H1 (cell line): Measurements from ENCODE around the gene TACR2. TPM values are rescaled to one million over a fixed set of nuclear protein-coding genes. Genes with fewer than 3 reads are reported as not detected.

ENCODE experiments used
- CTCF ChIA-PET: fragments of 300-600 bp; sonication (Branson Sonifier 250); formaldehyde crosslinking; loops from one replicate; lab custom pipeline; 2021; ENCODE audit not compliant: partially characterized antibody; lab: Charles Lee
- POLR2A ChIA-PET: fragments of 300-600 bp; sonication (Branson Sonifier 250); formaldehyde crosslinking; loops from one replicate; lab custom pipeline; 2021; ENCODE audit warnings: inconsistent platforms; ENCODE audit not compliant: partially characterized antibody; lab: Charles Lee
- DNase-seq, 2 experiments: peaks; one replicate each; pipeline versions ENCODE4 v3.0.0 to v3.0.0-alpha.2; 2010 to 2022; ENCODE audit warnings: low spot score in 2 of 2, low read depth in 1 of 2, mixed read lengths in 1 of 2
- FAIRE-seq: peaks from 2 replicates; lab custom pipeline; 2011; peaks lifted over from hg19 to GRCh38; lab: Jason Lieb, UNC
- H2AFZ ChIP-seq: 2 replicates; pipeline ENCODE4 v1.8.1; 2012; ENCODE audit warnings: low read length, inconsistent platforms
- H2AK5ac ChIP-seq: 2 replicates; pipeline ENCODE4 v1.6.1; 2013; ENCODE audit warnings: low read depth, low read length
- H2BK120ac ChIP-seq: replicated peaks from 2 replicates; pipeline ENCODE3; 2013; ENCODE audit warnings: low read depth, low read length, inconsistent platforms
- H2BK12ac ChIP-seq: 2 replicates; pipeline ENCODE4 v1.6.1; 2013; ENCODE audit warnings: low read depth, low read length
- H2BK15ac ChIP-seq: 2 replicates; pipeline ENCODE4 v1.6.1; 2013; ENCODE audit warnings: low read length
- H2BK20ac ChIP-seq: 2 replicates; pipeline ENCODE4 v1.6.1; 2013; ENCODE audit warnings: low read length
- H2BK5ac ChIP-seq: 2 replicates; pipeline ENCODE4 v1.6.1; 2013; ENCODE audit warnings: low read depth, low read length
- H3K14ac ChIP-seq: 2 replicates; pipeline ENCODE4 v1.6.1; 2013; ENCODE audit warnings: inconsistent platforms; ENCODE audit not compliant: insufficient read length
- H3K18ac ChIP-seq: 2 replicates; pipeline ENCODE4 v1.6.1; 2013; ENCODE audit warnings: low read length; ENCODE audit errors: extremely low read depth
- H3K23ac ChIP-seq: 2 replicates; pipeline ENCODE4 v1.6.1; 2013; ENCODE audit warnings: inconsistent platforms; ENCODE audit not compliant: insufficient read length
- H3K23me2 ChIP-seq: 2 replicates; pipeline ENCODE4 v1.6.1; 2013; ENCODE audit warnings: low read depth, low read length
- H3K27ac ChIP-seq: 2 replicates; pipeline ENCODE4 v1.6.1; 2011; ENCODE audit warnings: low read depth, low read length, inconsistent platforms
- H3K27me3 ChIP-seq, 4 experiments: replicated peaks in 1 of 4; 1 replicate in 1 of 4; 2 replicates in 3 of 4; pipeline versions ENCODE4 v1.6.1 to v1.8.1; 2011 to 2013; ENCODE audit warnings: low read length in 3 of 4, mild to moderate bottlenecking in 3 of 4, inconsistent platforms in 2 of 4, mixed read lengths in 2 of 4, moderate library complexity in 1 of 4; ENCODE audit not compliant: control insufficient read depth in 3 of 4, insufficient read depth in 3 of 4; ENCODE audit errors: extremely low read depth in 1 of 4
- H3K36me3 ChIP-seq, 4 experiments: 2 replicates each; pipeline versions ENCODE4 v1.6.1 to v1.8.1; 2011 to 2013; ENCODE audit warnings: mild to moderate bottlenecking in 4 of 4, low read length in 3 of 4, moderate library complexity in 2 of 4, control low read depth in 1 of 4, inconsistent platforms in 1 of 4; ENCODE audit not compliant: insufficient read depth in 4 of 4, control insufficient read depth in 2 of 4
- H3K4ac ChIP-seq: replicated peaks from 2 replicates; pipeline ENCODE3; 2013; ENCODE audit warnings: low read length, low read depth, mixed read lengths, inconsistent platforms; ENCODE audit not compliant: insufficient read length
- H3K4me1 ChIP-seq, 4 experiments: replicated peaks in 1 of 4; 1 replicate in 1 of 4; 2 replicates in 3 of 4; pipeline versions ENCODE4 v1.6.1 to v1.8.1; 2011 to 2013; ENCODE audit warnings: low read length in 3 of 4, inconsistent platforms in 2 of 4, mixed read lengths in 1 of 4; ENCODE audit not compliant: insufficient read depth in 4 of 4, control insufficient read depth in 3 of 4
- H3K4me2 ChIP-seq, 2 experiments: 2 replicates each; pipeline versions ENCODE4 v1.6.1 to v1.8.1; 2011 to 2013; ENCODE audit warnings: low read depth in 2 of 2, low read length in 2 of 2, control low read depth in 1 of 2, inconsistent platforms in 1 of 2, mild to moderate bottlenecking in 1 of 2; ENCODE audit not compliant: insufficient read depth in 1 of 2
- H3K4me3 ChIP-seq, 4 experiments: fragments of 200-600, 300-600 bp in 1 of 4; sonication (generic), shearing (Covaris generic), sonication (Bioruptor Twin) in 1 of 4; 2 replicates each; pipeline versions ENCODE4 v1.5.1 to v1.8.1; 2011 to 2016; ENCODE audit warnings: low read length in 4 of 4, low read depth in 3 of 4, control low read depth in 2 of 4, inconsistent platforms in 2 of 4, mild to moderate bottlenecking in 2 of 4, mixed read lengths in 1 of 4, moderate library complexity in 1 of 4; ENCODE audit not compliant: insufficient read depth in 2 of 4; ENCODE audit errors: extremely low read depth in 1 of 4
- H3K56ac ChIP-seq: replicated peaks from 2 replicates; pipeline ENCODE3; 2013; ENCODE audit warnings: low read depth, mild to moderate bottlenecking, mixed read lengths, low read length, inconsistent platforms; ENCODE audit not compliant: insufficient read length
- H3K79me1 ChIP-seq: 2 replicates; pipeline ENCODE4 v1.6.1; 2013; ENCODE audit warnings: low read depth, low read length, control low read depth
- H3K79me2 ChIP-seq, 2 experiments: 2 replicates each; pipeline versions ENCODE4 v1.6.1 to v1.8.1; 2012 to 2013; ENCODE audit warnings: low read length in 2 of 2, mild to moderate bottlenecking in 2 of 2, inconsistent platforms in 1 of 2; ENCODE audit not compliant: insufficient read depth in 2 of 2, control insufficient read depth in 1 of 2
- H3K9ac ChIP-seq, 4 experiments: replicated peaks in 1 of 4; 1 replicate in 1 of 4; 2 replicates in 3 of 4; pipeline versions ENCODE4 v1.6.1 to v1.8.1; 2011 to 2013; ENCODE audit warnings: low read depth in 3 of 4, low read length in 3 of 4, control low read depth in 2 of 4, mild to moderate bottlenecking in 2 of 4, moderate library complexity in 2 of 4, inconsistent platforms in 1 of 4; ENCODE audit errors: extremely low read depth in 1 of 4
- H3K9me3 ChIP-seq, 2 experiments: 2 replicates each; pipeline versions ENCODE4 v1.6.1 to v1.8.1; 2012 to 2013; ENCODE audit warnings: mild to moderate bottlenecking in 2 of 2, moderate library complexity in 2 of 2, control low read depth in 1 of 2, inconsistent platforms in 1 of 2, low read depth in 1 of 2, low read length in 1 of 2, mixed read lengths in 1 of 2; ENCODE audit not compliant: insufficient read depth in 2 of 2
- H4K20me1 ChIP-seq, 2 experiments: replicated peaks in 1 of 2; 2 replicates each; pipeline versions ENCODE3 to v1.8.1; 2011 to 2013; ENCODE audit warnings: inconsistent platforms in 2 of 2, low read length in 2 of 2, mild to moderate bottlenecking in 1 of 2; ENCODE audit not compliant: insufficient read depth in 2 of 2, control insufficient read depth in 1 of 2
- H4K5ac ChIP-seq: 2 replicates; pipeline ENCODE4 v1.6.1; 2013; ENCODE audit warnings: low read length, low read depth, mixed read lengths, inconsistent platforms; ENCODE audit not compliant: insufficient read length
- H4K8ac ChIP-seq: 2 replicates; pipeline ENCODE4 v1.8.0; 2013; ENCODE audit warnings: mild to moderate bottlenecking, moderate library complexity, low read length, inconsistent platforms; ENCODE audit not compliant: insufficient read depth; ENCODE audit errors: extremely low read depth
- H4K91ac ChIP-seq: replicated peaks from 2 replicates; pipeline ENCODE3; 2013; ENCODE audit warnings: low read length, mixed read lengths, inconsistent platforms; ENCODE audit not compliant: insufficient read length
- BCL11A ChIP-seq, 2 experiments: IDR thresholded peaks; one replicate each; pipeline ENCODE4 v1.6.1; 2011; ENCODE audit warnings: low read depth in 2 of 2, low read length in 2 of 2, mild to moderate bottlenecking in 2 of 2
- CEBPB ChIP-seq: IDR thresholded peaks from 2 replicates; pipeline ENCODE4 v1.6.1; 2012; ENCODE audit warnings: low read depth, low read length
- EGR1 ChIP-seq: IDR thresholded peaks from 2 replicates; pipeline ENCODE4 v1.6.1; 2011; ENCODE audit warnings: low read depth, low read length, borderline replicate concordance
- KDM4A ChIP-seq: IDR thresholded peaks from one replicate; pipeline ENCODE4 v1.7.1; 2012; ENCODE audit warnings: low read depth, mild to moderate bottlenecking, moderate library complexity, low read length, inconsistent platforms; ENCODE audit not compliant: severe bottlenecking
- MAFK ChIP-seq: IDR thresholded peaks from 2 replicates; pipeline ENCODE4 v1.6.1; 2012; ENCODE audit warnings: low read depth, mild to moderate bottlenecking, improper control_type of control experiment, low read length
- NANOG ChIP-seq: IDR thresholded peaks from 2 replicates; pipeline ENCODE4 v1.6.1; 2011; ENCODE audit warnings: low read length, low read depth, mild to moderate bottlenecking, inconsistent platforms; ENCODE audit not compliant: insufficient read depth, poor library complexity, severe bottlenecking
- RBBP5 ChIP-seq: IDR thresholded peaks from 2 replicates; pipeline ENCODE4 v1.7.1; 2012; ENCODE audit warnings: low read depth, mild to moderate bottlenecking, inconsistent platforms, low read length, moderate library complexity, borderline replicate concordance
- RFX5 ChIP-seq: IDR thresholded peaks from 2 replicates; pipeline ENCODE4 v1.6.1; 2011; ENCODE audit warnings: low read depth, low read length, improper control_type of control experiment, borderline replicate concordance
- RXRA ChIP-seq: IDR thresholded peaks from 2 replicates; pipeline ENCODE4 v1.6.1; 2011; ENCODE audit warnings: low read depth, mild to moderate bottlenecking, low read length, moderate library complexity; ENCODE audit not compliant: insufficient read depth
- ZNF274 ChIP-seq: IDR thresholded peaks from 2 replicates; pipeline ENCODE4 v1.7.0; 2012; ENCODE audit warnings: low read length, borderline replicate concordance; ENCODE audit errors: extremely low read depth
- WGBS, 2 experiments: shearing (Covaris generic) in 1 of 2; methylation state at CpG; one replicate each; pipeline versions ENCODE4 v1.1.6 to v1.1.7; 2013 to 2015; ENCODE audit warnings: low lambda C conversion rate in 2 of 2, mixed read lengths in 2 of 2, inconsistent platforms in 1 of 2, low coverage in 1 of 2, missing lambda C conversion rate in 1 of 2; ENCODE audit not compliant: insufficient replicate concordance in 2 of 2, insufficient coverage in 1 of 2, insufficient read length in 1 of 2; ENCODE audit errors: extremely low coverage in 1 of 2, missing lambda C conversion rate in 1 of 2; 5-methylcytosine and 5-hydroxymethylcytosine counted together
- polyA plus RNA-seq, 7 experiments: library from polyadenylated mRNA; depleted of rRNA in 3 of 7; stranded (reverse) in 5 of 7; unstranded in 2 of 7; fragments of >200 nt in 5 of 7; fragments of 200-250 nt in 2 of 7; gene quantifications; 1 replicate in 5 of 7; 2 replicates in 1 of 7; 4 replicates in 1 of 7; pipeline versions ENCODE4 v1.2.1 to v1.2.3, GENCODE V29; 2011 to 2013; ENCODE audit warnings: missing spikeins in 2 of 7, mixed read lengths in 2 of 7
- total RNA-seq: library from RNA; stranded (reverse); fragmentation: NEBNext Ultra II Directional; extraction: Animal tissue kit (Norgen Biotek cat#: 25700); gene quantifications from 2 replicates; pipeline ENCODE4 v1.2.1, GENCODE V29; 2021
- TF ChIP-seq, protein P1 (sequence below), 3 experiments: IDR thresholded peaks; 1 replicate in 2 of 3; 2 replicates in 1 of 3; pipeline versions ENCODE4 v1.5.1 to v1.6.1; 2011; ENCODE audit warnings: low read length in 3 of 3, mild to moderate bottlenecking in 3 of 3, inconsistent platforms in 2 of 3, low read depth in 1 of 3, moderate library complexity in 1 of 3; ENCODE audit not compliant: insufficient read depth in 1 of 3; ENCODE audit errors: control extremely low read depth in 1 of 3

The TACR2 gene
- total and polyA plus RNA-seq, 2 of the 8 experiments (the other 6 are each of a cell fraction or from before 2014, with no cell fraction given), result 0.06 TPM; not detected in 1

DNA sequence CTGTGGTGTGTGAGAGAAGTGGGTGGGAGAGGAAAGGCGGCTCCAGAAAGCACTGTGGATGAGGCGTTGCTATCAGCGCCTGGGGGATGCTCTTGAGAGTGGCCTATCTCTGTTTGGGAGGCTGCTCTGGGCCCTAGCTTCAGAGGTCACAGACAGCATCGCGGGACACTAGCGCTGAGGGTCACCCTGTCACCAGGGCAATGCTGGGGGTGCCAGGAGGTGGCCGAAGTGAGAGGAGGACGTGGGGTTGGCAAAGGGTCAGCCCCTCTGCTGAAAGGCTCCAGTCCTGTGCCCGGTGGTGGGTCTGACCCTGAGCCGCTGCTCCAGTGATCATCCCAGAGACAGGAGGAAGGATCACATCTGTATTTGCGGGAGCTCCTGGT lies 3.0 kb upstream of the TACR2 start:
- Histone ChIP-seq H3K23me2 (no peaks in the 10 kb centered on the region), H4K91ac (no peak overlapping the region), H3K79me1 (no peaks in the 10 kb centered on the region), H3K36me3 (no peaks in the 10 kb centered on the region), H3K18ac (no peak overlapping the region), H3K4me3 (no peak overlapping the region), H2AFZ (no peak overlapping the region), H4K5ac (no peak overlapping the region), H4K8ac (no peak overlapping the region), H3K27ac (no peak overlapping the region), H2BK20ac (no peak overlapping the region), H3K4ac (no peak overlapping the region), H3K27me3 (no peaks in the 10 kb centered on the region), H2BK5ac (no peak overlapping the region), H2BK15ac (no peak overlapping the region), H3K23ac (no peak overlapping the region), H3K79me2 (no peaks in the 10 kb centered on the region), H3K56ac (no peak overlapping the region), H3K9ac (no peak overlapping the region), H3K9me3 (no peaks in the 10 kb centered on the region), H3K4me1 (no peaks in the 10 kb centered on the region; a peak in 2 of 7 replicates), H3K4me2 (no peak overlapping the region), H3K14ac (no peak overlapping the region), H2AK5ac (no peak overlapping the region), H2BK12ac (no peak overlapping the region), H2BK120ac (no peak overlapping the region), H4K20me1 (no peaks in the 10 kb centered on the region)
- ChIA-PET CTCF (interaction anchor here (0.8 to 16.6 kb wide), 9 partner anchors 8 to 297 kb away, joined by 3 to 150 read pairs (median 3); partner anchors contain the start of gene TSPAN15), POLR2A (no interaction called here)
- FAIRE-seq (no peak), DNase-seq (no peak)
- WGBS, 2 experiments, result 91% methylated on average over 11 of the region's 11 CpGs; no CpG with 5 or more reads in 1 of the 2 experiments
- TF ChIP-seq CEBPB, result no peak
- TF ChIP-seq RXRA, result no peak
- TF ChIP-seq RBBP5, result no peak
- no peak for TF ChIP-seq NANOG
- TF ChIP-seq, protein P1, sequence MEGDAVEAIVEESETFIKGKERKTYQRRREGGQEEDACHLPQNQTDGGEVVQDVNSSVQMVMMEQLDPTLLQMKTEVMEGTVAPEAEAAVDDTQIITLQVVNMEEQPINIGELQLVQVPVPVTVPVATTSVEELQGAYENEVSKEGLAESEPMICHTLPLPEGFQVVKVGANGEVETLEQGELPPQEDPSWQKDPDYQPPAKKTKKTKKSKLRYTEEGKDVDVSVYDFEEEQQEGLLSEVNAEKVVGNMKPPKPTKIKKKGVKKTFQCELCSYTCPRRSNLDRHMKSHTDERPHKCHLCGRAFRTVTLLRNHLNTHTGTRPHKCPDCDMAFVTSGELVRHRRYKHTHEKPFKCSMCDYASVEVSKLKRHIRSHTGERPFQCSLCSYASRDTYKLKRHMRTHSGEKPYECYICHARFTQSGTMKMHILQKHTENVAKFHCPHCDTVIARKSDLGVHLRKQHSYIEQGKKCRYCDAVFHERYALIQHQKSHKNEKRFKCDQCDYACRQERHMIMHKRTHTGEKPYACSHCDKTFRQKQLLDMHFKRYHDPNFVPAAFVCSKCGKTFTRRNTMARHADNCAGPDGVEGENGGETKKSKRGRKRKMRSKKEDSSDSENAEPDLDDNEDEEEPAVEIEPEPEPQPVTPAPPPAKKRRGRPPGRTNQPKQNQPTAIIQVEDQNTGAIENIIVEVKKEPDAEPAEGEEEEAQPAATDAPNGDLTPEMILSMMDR (IDR thresholded peaks at IDR 0.05; ENCODE audit: control extremely low read depth in 1 of 3, insufficient read depth in 1 of 3, low read depth in 1 of 3, low read length in 3 of 3), result no peak
- no peak for TF ChIP-seq BCL11A (IDR thresholded peaks at IDR 0.05; ENCODE audit: low read depth in 2 of 2, low read length in 2 of 2)
- TF ChIP-seq ZNF274, result no peak
- TF ChIP-seq MAFK, result no peak
- TF ChIP-seq RFX5, result no peak
- TF ChIP-seq EGR1, result no peak
- no peak for TF ChIP-seq KDM4A
